ENCODE results near the gene MBLAC2. TPM values are rescaled to one million over a fixed set of nuclear protein-coding genes. Genes with fewer than 3 reads are reported as not detected.

Gene MBLAC2
- polyA plus RNA-seq, 1 of the 3 experiments (the other 2 are of a cell fraction), result 2.0 TPM

GRCh38 chr5:90409318-90410177, 65.0 kb downstream of the MBLAC2 start, which contains the start of gene CETN3 (continued):
- TF ChIP-seq ZBTB33 (IDR thresholded peaks at IDR 0.05; ENCODE audit: borderline replicate concordance, low read depth) (peak; percentile 93), IRF3 (IDR thresholded peaks at IDR 0.05; ENCODE audit: low read depth, low read length) (peak; percentile 62; the same call in 1 of the 2 replicates), RCOR1 (IDR thresholded peaks at IDR 0.05; ENCODE audit: low read length) (no peak; the same call in 1 of the 2 replicates), USF1 (IDR thresholded peaks at IDR 0.05; ENCODE audit: borderline replicate concordance, low read depth) (no peak), TEAD4 (IDR thresholded peaks at IDR 0.05; ENCODE audit: borderline replicate concordance, insufficient read depth) (no peak), GATA2 (CRISPR knock-in tag; IDR thresholded peaks at IDR 0.05) (no peak), YY1 (IDR thresholded peaks at IDR 0.05; ENCODE audit: low read depth) (peak; percentile 86), CHD2 (IDR thresholded peaks at IDR 0.05; ENCODE audit: low read length, partially characterized antibody) (peak; percentile 98), POLR2AphosphoS5 (IDR thresholded peaks at IDR 0.05; ENCODE audit: low read depth, low read length) (peak; percentile 92), USF2 (IDR thresholded peaks at IDR 0.05; ENCODE audit: borderline replicate concordance, low read depth, low read length) (no peak), EZH2phosphoT487 (IDR thresholded peaks at IDR 0.05; ENCODE audit: borderline replicate concordance, low read depth) (no peak)
- TF ChIP-seq, protein P1, sequence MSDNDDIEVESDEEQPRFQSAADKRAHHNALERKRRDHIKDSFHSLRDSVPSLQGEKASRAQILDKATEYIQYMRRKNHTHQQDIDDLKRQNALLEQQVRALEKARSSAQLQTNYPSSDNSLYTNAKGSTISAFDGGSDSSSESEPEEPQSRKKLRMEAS (IDR thresholded peaks at IDR 0.05; ENCODE audit: low read depth), result peak; percentile 92
- TF ChIP-seq, protein P2, sequence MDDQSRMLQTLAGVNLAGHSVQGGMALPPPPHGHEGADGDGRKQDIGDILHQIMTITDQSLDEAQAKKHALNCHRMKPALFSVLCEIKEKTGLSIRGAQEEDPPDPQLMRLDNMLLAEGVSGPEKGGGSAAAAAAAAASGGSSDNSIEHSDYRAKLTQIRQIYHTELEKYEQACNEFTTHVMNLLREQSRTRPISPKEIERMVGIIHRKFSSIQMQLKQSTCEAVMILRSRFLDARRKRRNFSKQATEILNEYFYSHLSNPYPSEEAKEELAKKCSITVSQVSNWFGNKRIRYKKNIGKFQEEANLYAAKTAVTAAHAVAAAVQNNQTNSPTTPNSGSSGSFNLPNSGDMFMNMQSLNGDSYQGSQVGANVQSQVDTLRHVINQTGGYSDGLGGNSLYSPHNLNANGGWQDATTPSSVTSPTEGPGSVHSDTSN (IDR thresholded peaks at IDR 0.05), result peak; percentile 91

Measured in SK-N-SH (cell line).